CD4-positive, alpha-beta T cell treated with Interleukin-2 at 100 ng/mL for 4 hours (primary cell): ENCODE results near the gene SSB.
A peak's percentile ranks its signal among the peaks of the same experiment; 100 is the strongest.
"Not testable (repeated sequence)": the region's sequence is repeated elsewhere in the genome, so short reads cannot be mapped to it uniquely, and the experiment has no call there.

Experiments used
- DNase-seq: peaks from one replicate; pipeline ENCODE4 v3.0.0-alpha.2; 2020; ENCODE audit warnings: low spot score

SSB gene

DNA sequence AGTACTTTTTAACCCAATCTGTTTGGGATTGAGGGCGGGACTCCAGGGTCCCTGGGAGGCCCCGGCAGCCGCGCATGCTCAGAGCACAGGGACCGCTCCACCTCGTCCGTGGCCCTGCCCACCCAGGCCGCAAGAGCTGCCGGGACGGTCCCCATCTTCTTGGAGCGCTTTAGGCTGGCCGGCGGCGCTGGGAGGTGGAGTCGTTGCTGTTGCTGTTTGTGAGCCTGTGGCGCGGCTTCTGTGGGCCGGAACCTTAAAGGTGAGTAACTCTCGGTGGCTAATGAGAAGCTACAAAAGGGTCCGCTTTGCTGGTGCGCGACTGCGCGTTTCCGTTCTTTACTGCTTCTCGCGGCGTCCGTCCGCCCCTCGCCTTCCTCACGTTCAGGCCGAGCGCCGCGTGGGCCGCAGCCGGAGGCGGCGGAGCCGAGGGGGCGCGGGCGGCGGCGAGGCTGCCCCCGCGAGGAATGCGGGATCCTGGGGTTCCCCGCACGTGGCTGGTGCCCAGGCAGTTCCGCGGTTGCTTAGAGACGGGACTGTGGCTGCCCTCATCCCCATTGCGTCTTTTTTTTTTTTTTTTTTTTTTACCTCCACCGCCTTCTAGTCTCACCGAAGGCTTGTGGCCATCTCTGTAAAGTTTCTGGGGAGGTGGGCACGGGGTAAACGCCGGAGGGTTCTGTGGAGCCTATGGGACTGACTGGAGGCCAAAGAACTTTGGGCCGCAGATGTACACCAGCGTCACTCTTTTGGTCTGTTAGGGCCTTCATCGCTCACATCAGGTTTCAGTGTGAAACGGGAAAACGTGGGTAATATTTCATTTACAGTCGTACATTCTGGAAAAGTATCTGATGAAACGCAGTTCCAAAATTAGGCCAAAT, at the start of gene SSB:
TSS of gene SSB (plus strand) at position 154 of the 875 bp plus-strand sequence. CDS start 2,090 bp downstream, outside the sequence.
- DNase-seq, result peak; percentile 96

DNA sequence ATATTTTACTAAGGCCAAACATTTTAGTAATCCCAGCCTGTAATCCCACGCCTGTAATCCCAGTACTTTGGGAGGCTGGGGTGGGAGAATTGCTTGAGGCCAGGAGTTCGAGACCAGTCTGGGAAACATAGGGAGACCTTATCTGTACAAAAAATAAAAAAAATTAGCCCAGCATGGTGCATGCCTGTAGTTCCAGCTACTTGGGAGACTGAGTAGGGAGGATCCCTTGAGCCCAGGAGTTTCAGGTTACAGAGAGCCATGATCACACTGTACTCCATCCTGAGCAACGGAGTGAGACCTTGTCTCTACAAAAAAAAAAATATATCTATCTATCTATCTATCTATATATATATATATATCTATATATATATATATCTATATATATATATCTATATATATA, 45.9 kb upstream of the SSB start:
- DNase-seq, result no peak

DNA sequence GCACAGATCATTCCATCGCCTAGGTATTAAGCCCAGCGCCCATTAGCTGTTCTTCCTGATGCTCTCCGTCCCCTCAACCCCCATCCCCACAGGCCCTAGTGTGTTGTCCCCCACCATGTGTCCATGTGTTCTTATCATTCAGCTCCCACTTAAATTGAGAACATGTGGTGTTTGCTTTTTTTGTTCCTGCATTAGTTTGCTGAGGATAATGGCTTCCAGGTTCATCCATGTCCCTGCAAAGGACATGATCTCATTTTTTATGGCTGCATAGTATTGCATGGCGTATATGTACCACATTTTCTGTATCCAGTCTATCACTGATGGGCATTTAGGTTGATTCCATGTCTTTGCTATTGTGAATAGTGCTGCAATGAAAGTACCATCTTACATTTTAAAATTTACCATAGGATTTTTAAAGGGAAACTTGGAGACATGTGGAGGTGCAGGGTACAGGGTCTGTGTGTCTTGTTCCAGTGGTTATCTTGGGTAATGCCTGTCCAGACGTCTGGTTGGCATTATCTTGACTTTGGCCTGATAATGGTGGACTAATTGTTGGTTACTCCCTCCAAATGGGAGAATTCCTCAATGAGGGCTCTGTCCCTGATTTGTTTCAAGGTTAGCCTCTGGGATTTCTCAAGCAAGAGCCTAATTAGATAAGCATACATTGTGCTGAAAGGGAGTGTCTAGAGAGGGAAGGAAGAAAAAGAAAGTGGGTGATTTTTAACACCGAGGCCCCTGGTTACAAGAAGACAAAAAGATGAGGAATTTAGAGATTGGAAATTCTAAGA, 43.4 kb upstream of the SSB start:
- DNase-seq, result no peak

DNA sequence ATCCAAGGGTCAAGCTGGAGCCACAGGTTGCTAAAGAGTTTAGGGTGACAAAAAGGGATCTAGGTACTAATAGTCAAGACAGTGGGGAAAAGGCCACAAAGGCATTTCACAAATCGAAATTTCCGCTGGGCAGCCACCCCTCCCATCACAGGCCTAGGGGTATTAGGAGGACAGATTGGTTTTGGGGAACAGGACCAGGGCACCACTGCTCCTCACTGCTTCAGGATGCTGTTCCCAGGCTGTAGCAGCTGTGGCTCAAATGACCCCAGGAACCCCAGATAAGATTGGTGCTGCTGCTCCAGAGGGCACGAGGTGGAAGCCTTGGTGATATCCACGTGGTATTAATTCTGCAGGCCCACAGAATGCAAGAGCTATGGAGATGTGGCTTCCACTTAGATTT, 42.3 kb upstream of the SSB start:
- DNase-seq, result no peak

DNA sequence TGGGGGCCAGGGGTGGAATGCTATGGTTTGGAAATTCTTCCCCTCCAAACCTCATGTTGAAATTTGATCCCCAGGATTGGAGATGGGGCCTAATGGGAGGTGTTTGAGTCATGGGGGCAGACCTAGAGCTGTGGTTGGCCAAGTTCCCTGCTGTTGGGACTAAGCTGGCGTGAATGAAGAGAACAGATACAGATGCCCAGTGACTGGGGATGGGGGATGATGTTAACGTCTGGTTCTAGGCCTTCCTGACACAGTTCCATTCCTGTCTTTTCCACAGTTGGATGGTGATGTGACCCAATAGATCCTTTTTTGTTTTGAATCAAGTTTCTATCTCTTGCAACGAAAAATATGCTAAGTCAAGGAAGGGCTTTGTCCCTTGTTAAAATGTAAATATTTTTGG, 41.3 kb upstream of the SSB start:
- no peak for DNase-seq

DNA sequence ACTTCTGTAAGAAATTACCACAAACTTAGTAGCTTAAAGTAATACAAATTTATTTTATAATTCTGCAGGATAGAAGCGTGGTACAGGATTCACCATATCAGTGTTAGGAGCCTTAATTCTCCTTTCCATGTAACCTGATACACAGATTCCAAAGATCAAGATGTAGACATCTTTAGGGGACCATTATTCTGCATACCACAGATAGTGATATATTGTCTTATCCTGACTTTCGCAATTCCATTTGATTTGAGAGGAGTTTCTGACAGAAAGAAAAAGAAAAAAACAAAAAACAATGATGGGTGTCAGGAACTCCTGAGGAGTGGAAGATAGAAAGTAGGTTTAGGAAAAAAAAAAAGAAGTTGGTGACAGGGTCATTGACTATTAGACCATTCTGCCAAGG, 40.9 kb upstream of the SSB start:
- no peak for DNase-seq

DNA sequence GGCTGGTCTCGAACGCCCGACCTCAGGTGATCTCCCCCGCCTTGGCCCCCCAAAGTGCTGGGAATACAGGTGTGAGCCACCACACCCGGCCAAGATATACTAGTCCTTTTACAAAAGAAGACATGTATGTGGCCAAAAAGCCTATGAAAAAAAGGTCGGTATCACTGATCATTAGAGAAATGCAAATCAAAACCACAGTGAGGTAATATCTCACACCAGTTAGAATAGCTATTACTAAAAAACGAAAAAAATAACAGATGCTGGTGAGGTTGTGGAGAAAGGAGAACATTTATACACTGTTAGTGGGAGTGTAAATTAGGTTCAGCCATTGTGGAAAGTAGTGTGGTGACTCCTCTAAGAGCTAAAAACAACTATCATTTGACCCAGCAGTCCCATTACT, 38.7 kb upstream of the SSB start:
- no peak for DNase-seq

DNA sequence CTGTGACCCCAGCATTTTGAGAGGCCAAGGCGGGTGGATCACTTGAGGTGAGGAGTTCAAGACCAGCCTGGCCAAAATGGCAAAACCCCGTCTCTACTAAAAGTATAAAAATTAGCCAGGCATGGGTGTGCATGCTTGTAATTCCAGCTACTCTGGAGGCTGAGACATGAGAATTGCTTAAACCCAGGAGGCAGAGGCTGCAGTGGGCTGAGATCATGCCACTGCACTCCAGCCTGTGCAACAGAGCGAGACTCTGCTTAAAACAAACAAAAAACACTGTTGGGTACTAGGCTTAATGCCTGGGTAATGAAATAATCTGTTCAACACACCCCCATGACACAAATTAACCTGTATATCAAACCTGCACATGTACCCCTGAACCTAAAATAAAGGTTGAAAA, 37.9 kb upstream of the SSB start:
- DNase-seq, result not testable (repeated sequence)

DNA sequence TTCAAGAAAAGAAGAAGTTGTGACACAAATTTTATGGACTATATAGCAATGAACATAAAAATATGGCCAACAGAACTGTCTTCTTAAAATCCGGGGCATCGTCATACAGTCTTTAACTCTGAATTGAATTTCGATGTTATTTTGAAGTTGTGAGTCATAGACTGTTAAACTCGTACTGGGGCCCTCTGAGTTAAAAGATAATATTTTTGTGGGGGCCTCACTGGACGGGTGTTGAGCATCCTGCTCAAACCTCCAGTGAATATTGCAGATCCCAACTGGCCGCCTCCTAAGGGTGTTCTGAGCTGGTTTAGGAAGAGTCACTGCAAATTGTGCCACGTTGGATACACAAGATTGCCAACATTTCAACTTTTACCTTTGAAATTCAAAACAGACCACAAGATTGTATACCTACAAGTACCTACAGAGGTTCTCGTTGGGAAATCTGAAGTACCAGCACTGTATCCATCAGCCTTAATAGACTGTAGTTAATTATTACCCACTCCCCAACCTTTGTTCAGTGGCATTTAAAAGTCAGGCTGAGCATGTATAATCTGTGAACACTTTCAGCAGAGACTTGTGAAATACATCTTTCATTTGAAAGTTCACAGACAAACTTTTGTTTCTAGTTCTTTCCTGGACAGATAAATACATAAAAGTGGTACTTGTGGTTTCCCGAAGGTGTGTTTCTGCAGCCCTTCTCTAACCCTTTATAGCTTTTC, 37.3 kb upstream of the SSB start:
- no peak for DNase-seq

DNA sequence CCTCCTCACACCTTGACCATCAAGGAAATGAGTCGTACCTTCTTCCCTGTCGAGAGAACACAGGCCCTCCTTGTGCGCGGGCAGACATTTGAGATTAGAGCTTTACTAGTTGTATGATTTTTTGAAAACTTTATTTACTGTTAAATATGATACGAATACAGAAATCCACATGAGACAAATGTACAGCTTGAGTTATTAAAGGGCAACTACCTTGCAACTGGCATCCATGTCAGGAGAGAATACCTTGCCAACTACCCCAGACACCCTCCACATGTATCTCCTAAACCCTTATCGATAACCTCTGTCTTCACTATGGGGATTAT, 36.7 kb upstream of the SSB start:
- DNase-seq, result no peak

DNA sequence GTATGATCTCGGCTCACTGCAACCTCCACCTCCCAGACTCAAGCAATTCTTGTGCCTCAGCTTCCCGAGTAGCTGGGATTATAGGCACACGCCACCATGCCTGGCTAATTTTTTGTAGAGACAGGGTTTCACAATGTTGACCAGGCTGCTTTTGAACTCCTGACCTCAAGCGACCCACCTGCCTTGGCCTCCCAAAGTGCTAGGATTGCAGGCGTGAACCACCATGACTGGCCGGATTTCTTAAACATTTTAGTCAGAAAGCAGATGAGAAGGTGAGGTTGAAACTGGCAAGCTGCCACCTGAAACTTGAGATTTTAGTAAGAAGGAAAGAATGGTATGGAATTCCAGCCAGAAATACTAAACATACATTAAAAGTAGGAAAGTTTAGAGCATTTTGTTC, 33.1 kb upstream of the SSB start:
- no peak for DNase-seq

DNA sequence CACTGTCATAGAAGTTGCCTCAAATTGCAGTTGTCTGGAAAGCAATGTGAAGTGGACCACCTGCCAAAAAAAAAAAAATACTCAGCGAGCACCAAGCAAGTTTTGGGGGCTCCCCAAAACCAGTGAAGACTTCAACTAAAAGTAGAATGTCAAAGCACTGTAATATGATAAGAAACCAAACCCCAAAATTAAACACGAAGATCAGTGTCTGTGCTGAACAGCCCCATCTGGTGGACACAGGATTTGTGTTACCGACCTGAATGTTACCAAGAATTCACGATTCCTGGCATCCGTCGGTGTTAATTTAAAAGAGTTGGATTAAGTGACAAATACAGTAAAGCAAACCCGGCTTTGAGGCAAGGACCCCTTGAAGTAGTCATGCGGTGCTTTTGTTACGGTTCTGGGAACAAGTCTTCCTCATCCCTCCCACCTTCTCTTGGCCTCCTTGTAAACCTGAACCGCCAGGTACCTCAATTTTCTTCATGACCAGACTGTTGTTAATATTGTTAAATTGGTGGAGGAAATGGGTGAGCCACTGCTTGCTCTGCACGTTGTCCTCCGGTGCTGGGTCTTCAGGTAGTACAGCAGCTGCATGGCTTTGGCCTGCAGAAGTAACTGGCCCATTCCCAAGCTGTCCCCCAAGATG, 31.3 kb upstream of the SSB start:
- DNase-seq, result peak; percentile 78

DNA sequence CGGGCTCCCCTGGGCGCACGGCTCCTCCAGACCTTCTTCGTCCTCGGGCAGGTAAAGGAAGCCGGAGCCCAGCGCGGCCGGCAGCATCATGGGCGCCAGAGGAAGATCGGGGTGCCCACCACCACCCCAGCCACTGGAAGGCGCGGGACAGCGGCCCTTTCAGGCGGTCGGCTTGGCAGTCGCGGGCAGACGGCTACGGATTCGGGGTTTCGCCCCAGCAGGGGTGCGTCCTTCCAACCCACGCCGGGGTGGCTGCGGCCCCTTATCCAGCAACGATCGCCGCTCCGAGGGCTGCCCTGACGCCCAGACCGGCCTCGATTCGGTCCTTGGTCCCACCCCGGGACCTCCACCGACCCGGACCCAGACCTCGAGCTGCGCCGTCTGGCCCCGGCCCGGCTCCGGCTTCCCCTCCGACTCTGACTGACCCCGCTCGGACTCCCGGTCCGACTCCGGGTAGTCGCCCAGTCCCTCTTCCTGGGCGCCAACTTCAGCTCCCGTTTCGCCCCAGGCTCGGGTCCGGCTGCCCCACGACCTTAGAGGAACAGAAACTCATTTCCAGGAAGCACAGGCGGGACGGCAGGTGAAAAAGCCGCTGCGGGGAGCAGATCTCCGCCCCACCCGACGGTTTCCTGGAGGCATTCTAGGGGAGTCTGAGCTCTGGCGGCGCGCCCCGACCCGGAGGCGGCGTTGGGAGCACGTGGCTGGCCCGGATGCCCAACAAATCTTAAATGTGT, 30.2 kb upstream of the SSB start:
- DNase-seq, result peak; percentile 41

DNA sequence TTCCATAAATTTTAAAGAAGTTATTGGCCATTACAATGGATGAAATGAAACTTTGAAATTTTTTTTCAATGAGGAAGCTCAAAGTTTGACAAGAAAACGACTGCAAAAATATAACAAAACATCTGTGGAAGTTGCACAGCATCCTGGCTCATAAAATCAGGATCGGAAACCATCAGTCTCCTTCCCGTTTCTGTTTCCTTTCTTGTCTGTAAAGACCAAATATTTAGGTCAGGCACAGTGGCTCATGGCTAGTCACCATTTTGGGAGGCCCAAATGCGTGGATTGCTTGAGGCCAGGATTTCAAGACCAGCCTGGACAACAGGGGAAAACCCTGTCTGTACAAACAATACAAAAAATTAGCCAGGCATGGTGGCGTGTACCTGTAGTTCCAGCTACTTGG, 27.6 kb upstream of the SSB start:
- no peak for DNase-seq

DNA sequence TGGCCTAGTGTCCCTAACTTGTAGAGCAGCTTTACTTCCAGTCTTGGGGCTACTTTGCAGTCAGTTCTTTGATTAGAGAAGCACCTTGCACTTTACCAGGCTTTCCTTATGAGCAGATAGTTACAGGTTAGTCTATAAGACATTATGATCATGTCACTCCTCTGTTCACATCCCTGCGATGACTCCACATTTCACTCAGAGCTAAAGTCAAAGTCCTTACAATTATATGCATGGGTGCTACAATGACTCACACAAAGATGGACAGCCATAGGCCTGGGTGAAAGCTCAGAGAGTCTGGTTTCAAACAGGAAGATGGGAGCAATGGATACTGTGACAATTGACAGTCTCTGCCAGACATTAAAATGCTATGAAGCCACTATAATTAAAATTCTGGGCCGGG, 27.1 kb upstream of the SSB start:
- DNase-seq, result no peak

DNA sequence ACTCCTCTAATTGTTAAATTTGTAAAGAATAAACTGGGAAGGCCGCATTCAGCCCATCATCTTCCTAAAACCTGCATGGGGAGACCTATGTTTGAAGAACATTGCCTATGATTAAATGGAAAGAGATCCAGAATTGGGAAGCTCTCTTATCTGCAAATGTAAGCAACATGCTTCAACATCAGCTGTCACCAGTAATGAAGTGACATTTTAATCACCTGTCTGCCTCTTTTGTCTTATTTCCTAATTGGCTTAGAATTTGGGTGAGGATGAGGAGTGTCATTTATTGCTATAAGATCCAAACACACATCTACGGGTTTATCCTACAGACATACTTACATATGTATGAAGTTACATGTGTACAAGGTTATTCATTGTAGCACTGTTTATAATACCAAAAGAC, 26.0 kb upstream of the SSB start:
- no peak for DNase-seq

DNA sequence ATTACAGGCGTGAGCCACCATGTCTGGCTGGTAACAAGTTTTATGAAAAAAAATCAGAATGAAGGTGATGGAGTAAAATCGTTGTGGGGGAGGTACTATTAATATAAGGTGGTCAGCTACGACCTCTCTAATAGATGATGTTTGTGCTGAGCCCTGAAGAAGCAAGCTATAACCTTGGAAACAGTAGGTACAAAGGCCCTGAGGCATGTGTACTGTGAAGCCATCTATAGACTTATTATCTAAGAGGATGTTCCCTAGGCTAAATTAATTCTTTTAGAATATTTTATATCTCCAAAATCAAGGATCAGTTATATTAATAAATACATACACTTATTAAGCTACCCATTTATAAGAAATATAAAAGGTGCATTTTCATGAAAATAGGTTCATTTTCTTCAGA, 23.3 kb upstream of the SSB start:
- DNase-seq, result no peak

DNA sequence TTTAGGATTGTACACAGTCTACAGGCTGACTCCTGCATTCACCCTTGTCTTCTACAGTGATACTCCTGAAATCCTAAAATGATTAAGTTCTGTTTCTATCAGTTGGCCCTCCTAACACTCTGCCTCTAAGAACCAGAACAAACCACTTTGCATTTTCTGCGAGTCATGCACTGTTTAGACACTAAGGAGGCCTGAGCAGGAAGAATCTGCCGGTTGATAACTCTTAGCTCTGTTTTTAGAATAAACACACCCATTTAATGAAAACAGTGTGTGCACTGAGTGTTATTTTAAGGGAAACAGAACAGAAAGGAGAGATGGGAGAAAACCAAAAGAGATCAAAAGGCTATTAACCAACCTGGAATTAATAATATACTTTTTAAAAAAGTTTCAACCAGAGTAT, 22.9 kb upstream of the SSB start:
- DNase-seq, result no peak

DNA sequence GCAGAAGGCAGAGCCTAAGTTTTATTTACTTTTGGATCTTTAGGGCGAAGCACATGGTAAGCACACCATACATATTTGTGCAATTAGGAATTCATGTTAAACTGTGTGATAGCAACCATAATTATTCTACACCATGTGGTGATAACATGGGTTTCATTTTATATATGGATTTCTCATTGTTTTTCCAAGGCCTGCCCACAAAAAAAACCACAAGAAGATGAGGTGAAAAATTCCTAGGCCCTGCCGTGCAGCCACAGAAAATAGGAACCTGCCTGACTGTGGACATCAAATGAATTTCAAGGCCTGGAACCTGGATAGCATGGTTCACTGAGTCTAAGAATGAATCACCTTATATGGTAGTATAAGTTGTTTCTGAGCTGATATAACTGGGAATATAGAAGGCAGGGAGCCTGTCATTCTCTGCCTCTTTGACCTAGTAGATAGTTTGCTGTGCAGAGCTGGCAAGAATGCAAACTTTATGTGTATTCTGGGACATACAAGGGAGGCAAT, 22.4 kb upstream of the SSB start:
- DNase-seq, result no peak

DNA sequence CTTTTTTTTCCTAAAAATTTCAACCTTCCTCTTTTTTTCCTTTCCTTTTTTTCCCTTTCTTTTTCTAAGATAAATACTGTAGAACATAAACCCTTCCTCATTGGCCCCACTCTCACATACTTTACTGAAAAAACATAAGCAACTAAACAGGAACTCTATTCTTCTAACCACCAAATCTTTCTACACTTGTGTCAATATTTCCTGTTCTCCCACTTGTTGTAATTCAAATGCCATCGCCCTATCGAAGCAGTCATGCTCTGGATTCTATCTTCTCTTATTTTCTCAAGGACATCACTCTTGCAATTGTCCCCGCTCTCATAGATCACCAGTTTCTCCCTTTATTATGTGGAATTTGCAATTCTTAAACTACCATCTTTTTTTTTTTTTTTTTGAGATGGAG, 20.2 kb upstream of the SSB start:
- DNase-seq, result no peak

DNA sequence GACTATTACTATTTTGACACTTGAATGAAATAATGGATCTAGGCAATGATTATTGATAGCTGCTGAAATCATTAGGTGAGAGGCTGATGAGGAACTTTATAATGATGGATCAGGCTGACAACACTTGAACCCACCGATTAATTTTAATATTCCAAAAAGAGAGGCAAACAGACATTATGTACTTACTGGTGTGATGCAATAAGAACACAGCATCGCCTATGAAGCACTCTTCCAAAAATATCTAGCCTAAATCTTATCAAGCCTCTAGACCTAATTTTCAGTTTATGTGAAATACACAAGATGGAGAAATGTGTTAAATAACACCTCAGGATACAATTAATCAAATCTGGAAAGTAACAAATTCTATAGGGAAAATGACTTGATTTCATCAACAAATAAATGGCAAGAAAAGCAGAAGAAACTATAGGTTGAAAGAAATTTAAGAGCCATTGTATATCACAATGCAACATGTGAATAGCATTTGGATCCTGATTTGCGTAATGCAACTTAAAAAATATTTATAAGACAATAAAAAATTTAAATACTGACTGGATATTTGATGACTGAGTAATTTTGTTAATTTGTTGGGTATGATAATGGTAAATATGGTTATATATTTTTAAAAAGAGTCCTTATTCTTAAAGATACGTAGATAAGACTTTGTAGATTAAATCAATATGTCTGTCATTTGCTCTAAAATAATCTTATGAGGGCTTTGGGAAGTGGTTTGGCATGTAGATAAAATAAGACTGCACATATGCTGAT, 17.2 kb upstream of the SSB start:
- DNase-seq, result no peak
